Measurements from ENCODE around the gene SMAD6.
"Not testable (repeated sequence)": the region's sequence is repeated elsewhere in the genome, so short reads cannot be mapped to it uniquely, and the experiment has no call there.

SMAD6 gene

DNA sequence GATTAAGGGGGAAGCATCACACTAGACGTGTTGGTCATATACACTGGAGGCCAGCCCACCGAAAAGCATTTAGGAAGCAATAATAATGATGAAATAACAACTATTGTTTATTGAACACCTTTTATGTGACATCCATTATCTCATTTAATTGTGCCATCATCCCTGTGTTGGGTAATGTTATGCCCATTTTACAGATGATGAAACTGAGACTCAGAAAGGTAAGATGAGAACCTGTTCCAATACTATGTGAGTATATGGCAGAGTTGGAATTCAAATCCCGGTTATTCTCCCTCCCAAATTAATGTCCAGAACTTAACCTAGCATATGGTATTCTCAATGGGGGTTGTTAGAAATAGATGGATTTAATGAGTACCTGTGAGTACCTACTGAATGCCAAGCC is 99.2 kb downstream of the SMAD6 start:
- no peak for FAIRE-seq

DNA sequence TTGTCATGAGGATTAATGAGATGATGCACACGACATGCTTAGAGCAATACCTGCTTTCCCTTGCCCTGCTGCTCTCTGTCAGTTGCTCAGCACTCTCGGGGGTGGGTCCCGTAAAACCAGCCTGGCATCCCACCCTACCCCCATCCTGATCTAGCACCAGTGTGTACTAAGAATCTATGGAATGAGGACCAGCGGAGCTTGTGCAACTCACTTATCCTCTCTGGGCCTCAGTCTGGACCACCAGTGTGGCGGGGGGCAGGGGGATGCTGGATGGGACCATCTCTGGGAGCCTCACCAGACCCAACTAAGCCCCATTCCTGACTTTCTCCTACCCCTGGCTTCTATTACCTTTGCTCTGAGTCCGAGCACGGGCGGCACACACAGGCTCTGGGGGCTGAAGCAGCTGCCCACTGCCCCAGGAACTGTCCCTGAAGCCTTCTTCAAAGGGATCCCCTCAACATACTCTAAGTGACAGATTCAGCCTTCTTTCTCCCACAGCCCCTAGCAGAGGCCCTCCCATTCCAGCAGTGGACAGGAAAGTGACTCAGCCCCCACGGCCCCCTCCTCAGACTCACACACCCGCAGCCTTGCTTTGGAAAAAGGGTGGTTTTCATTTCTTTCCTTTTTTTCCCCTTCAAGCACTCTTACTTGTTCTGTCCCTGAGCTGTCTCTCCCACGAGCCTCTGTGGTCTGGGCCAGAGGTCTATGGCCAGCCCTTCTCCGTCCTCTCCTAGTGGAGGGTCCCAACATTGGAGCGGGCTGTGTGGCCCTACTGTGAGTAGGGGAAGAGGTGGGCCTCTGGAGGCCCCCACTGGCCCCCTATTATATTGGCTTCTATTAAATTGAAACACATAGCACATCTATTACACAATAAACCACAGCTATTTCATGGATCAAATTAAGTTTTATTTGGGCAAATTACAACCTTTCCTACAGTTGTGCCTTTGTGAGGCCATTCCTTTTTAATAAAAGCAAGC is 100.3 kb downstream of the SMAD6 start:
- FAIRE-seq, result peak; percentile 60

DNA sequence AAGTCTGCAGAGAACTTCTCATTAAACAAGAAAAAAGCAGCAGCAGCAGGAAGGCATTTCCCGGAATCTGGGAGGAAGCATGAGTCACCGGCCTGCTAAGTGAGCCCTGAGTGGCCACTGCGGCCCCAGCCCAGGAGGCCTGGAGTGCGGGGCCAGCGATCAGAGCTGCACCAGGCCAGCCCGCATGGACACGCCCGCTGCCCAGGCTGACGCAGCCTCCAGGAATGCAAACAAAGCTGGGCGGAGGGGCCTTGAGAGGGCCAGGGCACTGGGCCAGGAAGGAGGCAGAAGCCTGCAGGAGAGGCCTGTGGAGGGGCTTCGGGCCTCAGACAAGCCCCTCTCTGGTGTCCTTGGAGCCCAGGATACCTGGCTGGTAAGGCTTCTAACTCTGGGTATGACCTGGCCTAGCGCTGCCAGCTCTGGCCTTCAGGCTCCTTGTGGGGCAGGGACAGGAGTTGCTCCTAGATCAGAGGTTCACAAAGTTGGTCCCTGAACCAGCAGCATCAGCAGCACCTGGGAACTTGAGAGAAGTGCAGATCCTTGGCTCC is 101.2 kb downstream of the SMAD6 start:
- FAIRE-seq, result peak; percentile 82

DNA sequence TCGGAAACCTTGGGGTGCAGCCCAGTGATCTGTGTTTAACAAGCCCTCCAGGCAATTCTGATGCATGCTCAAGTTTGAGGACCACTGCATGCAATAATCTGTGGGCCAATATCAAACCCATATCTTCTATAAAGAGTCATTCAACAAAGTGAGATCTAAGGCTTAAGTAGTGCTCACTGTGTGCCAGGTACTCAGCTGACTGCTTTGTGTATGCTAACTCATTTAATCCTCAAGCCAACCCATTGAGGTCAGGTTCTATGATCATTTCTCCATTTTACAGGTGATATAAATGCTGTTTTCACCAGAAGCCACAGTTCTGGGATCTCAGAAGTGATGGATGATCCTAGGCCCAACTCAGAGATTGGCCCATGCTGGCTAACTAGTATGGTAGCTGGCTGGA is 101.7 kb downstream of the SMAD6 start:
- peak; percentile 67 for FAIRE-seq

DNA sequence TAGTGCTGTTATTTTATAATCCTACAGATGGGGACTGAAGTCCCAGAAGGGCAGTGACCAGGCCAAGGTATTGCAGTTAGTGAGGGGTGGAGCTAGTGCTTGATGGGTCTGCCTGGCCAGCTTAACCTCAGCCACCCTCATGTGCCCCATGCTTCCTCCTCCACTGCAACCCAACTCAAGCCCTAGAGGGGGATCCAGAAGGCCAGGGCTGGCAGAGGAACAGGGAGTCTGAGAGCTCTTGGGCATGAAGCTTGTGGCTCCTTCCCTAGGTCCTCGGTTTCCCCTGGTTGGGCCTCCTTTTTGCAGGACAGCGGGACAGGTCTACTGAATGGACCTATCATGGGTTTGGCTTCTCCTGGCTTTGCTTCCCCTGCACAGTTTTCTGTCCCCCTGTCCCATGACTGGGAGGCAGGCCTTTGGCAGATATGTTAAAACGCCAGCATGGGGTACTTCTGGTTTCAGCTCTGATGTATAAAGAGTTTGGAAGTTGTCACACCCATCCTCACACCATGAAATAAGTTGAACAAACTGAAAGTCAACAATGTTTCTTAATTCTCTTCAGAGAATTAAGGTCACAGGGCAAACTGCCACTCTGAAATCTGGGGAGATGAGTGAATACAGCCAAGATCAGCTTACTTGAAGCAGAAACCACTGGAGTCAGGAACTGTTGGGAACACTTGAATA is 103.3 kb downstream of the SMAD6 start:
- no peak for FAIRE-seq

DNA sequence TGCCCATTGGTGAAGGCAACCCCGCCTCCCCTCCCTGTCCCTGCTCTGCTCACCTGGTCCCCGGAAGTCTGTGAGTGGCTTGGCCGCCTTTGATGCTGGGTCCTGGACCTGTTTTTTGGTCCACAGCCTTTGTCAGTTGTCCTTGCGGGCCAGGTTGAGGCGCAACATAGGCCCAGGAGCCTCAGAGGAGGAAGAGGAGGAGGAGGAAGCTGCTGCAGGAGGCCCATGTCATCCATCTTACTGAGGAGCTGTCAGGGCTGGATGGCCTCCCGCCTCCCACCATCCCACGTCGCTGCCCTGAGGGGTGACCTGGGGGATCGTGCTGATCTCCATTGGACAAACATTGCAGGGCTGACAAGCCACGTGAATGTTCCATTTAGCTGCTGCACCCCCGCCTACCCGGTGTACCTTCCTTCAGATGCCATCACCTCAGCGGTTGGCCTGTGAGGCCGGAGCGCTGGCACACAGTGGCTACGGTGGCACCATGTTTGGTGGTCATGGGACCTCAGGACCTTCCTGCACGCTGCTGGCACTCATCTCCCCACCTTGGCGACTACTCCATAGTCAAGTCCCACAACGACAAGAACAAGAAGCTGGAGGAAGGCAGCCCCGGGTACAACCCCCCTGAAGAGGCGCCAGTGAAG is 106.3 kb downstream of the SMAD6 start:
- no peak for FAIRE-seq

DNA sequence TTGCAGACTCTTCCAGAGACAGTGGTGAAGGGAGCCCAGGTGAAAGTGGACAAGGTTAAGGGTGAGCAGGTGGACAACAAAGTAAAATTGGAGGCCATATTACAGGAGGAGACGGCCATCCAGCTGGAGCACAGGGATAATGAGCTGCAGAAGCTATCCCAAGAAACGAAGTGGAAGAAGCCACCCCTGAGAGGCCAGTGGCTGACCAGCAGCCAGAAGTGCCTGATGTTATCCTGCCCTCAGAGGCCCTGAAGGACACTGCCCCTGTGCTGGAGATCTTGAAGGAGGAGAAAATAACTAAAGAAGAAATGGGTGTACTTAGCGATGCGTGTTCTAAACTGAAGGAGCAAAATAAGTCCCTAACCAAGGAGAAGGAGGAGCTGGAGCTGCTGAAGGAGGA is 107.6 kb downstream of the SMAD6 start:
- FAIRE-seq, result no peak

DNA sequence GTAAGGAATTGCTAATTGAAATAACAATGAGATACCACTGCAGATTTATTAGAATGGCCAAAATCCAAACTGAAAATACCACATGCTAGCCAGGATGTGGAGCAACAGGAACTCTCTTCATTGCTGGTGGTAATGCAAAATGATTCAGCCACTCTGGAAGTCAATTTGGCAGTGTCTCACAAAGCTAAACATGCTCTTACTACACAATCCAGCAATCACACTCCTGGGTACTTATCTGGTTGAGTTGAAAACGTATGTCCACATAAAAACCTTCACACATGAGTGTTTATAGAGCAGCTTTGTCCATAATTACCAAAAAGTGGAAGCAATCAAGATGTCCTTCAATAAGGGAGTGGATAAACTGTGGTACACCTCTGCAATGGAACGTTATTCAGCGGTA is 113.3 kb downstream of the SMAD6 start:
- no peak for FAIRE-seq

DNA sequence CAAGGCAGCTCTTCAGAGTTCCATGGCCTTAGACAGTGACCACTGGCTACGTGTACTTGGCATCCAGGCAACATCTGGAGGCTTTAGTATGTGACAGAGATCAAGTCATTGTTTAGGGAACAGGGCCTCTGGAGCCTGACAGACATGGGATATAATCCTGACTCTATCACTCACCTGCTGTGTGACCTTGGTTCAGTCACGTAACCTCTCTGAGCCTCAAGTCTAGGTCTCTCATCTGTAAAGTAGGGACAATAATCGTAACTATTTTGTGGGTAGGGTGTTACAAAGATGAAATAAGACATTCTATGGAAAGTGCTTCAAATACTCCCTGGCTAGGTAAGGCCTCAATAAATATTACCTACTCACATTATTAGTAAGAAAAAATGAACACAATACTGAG is 114.2 kb downstream of the SMAD6 start:
- no peak for FAIRE-seq

DNA sequence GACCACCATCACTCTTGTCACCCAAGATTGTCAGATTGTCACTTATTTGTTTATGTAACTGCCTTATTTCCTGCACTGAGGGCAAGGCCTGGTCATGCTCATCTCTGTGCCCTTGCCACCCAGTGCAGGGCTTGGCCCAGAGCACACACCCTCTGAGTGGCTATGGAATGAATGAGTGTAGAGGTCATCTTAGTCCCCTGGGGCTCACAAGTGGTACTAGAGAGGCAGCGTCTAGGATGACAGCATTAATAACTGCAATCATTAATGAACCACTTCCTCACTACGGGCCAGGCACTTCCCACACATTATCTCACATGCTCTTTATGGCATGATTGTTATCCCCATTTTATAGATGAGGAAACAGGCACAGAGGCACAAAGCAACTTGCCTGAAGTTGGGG is 117.0 kb downstream of the SMAD6 start:
- no peak for FAIRE-seq

DNA sequence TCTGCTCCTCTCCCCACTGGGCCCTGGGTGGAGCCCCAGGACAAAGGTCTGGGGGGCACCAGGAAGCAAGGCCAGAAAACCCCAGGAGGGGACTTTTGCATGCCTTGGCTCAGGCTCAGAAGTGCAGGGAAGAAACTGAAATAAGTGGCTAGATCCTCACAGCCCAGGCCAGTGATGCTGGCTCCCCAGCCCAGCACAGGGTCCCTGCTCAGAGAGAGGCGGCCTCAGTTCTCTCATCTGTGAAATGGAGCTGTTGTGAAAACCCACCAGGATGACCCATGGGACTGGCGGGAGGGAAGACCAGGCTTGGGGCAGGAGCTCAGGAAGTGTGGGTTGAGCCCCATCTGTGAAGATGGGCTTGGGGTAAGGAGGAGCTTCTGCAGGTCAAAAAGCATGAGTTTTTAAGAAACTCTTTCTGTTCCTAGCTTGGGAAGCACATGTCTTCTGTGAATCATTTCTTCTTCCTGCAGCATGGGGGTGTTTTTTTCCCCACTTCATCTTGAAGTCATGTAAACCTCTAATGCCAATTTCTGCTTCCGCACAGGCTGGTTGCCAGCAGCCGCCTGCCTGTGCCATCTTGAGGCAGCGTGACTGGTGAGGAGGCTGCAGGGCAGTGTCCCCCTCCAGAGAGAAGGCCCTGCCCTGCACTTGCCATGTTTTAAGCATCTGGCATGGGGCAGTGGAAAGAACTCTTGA is 118.6 kb downstream of the SMAD6 start:
- no peak for FAIRE-seq

DNA sequence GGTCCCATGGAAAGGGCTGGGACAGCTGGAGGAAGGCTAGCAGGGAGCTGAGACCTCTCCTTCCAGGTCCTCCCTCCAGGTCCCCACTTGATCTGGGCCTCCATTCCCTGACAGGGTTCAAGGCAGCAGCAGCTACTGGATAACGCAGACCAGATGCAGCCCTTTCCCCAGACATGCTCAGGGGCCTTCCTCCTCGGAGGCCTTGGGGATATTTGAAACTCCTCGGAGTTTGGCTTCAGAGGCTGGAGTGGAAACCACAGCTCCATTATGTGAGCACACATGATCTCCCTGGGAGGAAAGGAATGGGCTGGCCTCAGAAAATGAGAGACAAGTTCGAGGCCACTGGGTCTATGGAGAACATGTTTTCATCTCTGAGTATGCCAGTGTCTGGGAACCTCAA is 119.3 kb downstream of the SMAD6 start:
- no peak for FAIRE-seq

DNA sequence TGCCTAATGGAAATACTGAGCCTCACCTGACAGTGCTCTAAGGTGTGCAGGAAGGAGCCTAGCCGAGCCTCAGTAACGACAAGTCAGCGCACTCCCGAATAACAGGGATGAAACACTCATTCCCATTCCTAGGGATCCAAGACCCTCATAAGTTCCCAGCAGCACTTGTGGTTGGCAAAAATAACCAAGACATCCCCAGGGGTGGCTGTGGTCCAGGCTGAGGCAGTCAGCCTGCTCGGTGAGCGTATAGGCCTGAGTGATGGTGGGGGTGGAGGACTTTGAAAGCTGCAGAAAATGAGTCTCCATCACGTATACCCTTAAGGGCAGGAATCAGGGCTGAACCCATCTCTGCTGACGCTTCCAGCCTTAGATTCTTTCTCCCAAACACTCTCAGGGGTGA is 120.1 kb downstream of the SMAD6 start:
- no peak for FAIRE-seq

DNA sequence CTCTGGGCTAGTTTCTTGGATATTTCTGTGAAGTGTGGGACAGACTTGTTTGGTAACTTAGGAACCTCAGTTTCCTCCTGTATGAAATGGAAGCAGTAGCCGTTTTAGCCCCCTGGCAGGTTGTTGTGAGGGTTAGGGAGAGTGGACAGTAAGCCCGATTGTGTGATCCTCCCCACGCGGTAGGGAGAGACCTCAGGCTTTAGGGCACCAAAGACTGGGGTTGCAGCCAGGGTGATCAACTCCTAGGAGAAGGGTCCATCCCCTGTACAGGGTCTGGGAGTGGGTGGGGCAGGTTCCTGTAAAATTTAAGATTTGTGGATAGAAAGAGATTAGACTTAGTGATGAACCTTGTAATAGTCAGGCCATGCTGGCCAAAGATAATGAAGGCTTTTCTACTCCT is 120.5 kb downstream of the SMAD6 start:
- no peak for FAIRE-seq

DNA sequence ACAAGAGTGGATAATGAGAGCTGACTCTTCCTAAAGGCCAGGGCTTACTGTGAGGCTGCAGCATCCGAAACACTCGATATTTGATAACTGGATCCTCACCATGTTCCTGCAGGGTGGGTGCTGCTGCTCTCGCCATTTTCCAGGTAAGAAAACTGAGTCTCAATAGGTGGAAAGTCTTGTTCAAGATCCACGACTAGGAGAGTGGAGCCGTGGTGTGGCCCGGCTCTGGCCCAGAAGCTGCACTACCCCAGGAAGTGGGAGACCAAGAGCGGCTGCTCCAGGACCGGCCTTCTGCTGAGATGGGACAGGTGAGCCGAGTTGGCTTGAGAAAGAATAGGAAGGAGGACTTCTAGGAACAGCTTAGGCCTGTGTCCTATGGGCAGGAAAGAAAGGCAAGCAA is 121.6 kb downstream of the SMAD6 start:
- no peak for FAIRE-seq

DNA sequence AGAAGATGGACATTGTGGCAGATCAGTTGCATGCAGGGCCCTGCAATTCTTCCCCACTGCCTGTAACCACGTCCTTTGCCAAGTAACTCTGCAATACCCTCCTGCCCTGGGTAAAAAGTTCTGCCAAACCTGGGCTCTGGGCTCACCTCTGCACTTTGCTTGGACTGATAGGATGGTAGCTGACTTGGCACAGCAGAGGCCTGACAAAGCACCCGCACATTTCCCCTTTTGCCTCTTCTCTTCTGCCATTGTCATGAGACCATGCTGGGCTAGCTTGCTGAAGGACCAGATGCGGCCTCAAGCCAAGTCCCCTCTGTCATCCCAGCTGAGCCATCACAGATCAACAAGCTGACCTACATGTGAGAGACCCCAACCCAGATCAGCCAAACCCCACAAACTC is 122.4 kb downstream of the SMAD6 start:
- no peak for FAIRE-seq

DNA sequence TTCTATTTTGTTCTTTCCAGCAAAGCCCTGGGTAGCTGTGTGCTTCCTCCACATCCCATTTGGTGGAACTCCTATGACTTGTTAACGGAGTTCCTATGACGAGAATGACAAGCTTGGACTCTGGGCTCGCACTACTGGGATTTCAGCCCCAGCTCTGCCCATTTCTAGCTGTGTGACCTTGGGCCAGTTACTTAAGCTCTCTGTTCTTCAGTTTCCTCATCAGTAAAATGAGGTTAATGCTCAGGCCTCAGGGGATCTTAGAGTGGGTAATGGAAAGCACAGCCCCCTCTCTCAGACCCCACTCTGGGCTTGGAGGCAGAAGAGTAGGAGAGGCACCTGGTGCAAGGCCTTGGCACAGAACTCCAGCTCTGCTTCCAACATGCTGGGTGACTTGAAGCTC is 123.1 kb downstream of the SMAD6 start:
- FAIRE-seq, result no peak

DNA sequence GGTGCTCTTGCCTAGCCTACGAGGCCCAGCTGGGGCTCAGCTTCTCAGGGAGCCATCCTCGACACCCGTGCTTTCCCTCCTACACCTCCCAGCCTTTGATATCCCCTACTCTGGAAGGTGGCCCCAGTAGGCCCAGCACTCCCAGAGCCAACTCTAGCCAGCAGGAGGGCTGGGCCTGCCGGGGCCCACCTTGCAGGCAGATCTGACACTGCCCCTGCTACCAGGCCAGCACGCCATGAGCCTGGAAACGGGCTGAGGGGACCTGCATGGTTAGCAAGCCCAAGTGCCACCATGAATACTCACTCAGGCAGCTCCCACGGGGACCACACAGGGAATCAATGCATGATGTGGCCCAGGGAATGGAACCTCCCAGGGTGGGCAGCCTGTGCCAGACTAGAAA is 123.7 kb downstream of the SMAD6 start:
- FAIRE-seq, result no peak

DNA sequence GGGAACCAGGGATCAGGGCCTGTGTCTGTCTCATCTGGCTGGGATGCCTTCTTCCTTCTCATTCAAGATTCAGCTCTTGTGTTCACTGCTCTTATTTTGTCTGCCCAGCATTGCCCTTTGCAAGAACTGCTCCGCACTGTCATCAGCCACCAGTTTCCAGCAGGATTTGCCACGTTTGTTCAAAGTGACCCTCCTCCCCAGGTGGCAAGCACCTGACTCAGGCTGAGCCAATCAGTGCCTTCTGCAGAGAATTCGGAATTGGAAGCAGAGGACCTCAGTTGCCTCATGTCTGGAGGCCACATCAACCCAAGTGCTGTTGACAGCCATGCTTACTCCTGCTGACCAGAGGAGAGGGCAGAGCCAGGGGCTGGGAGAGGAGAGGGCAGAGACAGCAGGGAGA is 124.5 kb downstream of the SMAD6 start:
- no peak for FAIRE-seq

DNA sequence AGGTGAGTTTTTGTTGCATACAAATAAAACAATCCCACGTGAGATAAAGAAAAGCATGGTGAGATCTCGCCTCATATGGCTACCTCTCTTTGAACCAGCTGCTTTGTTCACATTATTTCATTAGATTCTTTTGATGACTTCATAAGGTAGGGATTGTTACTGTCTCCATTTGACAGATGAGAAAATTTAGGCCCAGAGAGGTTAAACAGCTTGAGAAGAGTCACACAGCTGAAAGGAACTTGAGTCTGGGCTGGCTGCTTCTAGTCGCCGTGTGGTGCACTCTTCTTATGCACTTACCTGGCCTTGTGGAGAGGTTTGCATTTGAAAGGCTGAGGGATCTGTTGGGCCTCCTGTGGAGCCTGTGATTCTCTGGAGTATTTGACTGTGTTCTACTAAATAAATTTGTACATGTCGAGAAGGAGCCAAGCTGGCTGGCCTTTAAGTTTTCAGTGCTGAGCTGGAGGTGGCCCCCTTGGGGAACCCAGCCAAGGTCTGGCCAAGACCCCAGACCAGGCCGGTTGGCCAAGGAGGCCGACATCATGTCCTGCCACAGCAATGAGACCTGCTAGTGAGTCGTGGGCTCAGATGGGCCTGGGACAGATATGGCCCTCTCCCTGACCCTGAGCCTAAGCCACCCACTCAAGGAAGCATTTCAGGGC is 125.1 kb downstream of the SMAD6 start:
- FAIRE-seq, result no peak

DNA sequence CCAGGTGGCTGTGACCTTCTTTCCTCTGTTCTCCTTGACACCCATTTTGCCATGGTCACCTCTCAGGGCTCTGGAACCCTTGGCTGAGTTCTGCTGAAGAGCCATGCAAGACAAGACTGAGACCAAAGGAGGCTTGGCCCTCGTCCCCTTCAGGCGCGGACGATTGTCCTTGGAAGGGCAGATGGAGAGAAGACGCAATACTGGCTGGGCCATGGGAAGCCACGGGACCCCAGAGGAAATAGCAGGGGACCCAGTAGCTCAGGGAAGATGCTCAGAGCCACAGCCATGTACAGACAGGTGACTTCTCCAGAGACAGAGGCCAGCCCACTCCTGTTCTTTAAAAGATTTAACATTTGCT is 125.6 kb downstream of the SMAD6 start:
- FAIRE-seq, result no peak

DNA sequence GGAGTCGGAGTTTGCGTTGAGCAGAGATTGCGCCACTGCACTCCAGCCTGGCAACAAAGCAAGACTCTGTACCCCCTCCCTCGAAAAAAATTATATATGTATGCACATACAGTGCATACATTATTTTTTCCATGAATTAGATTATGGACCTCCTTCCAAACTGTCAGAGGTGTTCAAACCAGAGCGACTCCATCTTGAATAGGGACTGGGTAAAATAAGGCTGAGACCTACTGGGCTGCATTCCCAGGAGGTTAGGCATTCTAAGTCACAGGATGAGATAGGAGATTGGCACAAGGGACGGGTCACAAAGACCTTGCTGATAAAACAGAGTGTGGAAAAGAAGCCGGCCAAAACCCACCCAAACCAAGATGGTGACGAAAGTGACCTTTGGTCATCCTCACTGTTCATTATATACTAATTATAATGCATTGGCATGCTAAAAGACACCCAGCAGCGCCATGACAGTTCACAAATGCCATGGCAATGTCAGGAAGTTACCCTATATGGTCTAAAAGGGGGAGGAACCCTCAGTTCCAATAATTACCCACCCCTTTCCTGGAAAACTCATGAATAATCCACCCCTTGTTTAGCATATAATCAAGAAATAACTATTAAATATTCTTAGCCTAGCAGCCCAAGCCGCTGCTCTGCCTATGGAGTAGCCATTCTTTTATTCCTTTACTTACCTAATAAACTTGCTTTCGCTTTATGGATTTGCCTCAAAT is 126.9 kb downstream of the SMAD6 start:
- FAIRE-seq, result not testable (repeated sequence)

Measured in A204.1 (cell line).